ENCODE measurements around the gene SLC1A7.

Gene SLC1A7

DNA sequence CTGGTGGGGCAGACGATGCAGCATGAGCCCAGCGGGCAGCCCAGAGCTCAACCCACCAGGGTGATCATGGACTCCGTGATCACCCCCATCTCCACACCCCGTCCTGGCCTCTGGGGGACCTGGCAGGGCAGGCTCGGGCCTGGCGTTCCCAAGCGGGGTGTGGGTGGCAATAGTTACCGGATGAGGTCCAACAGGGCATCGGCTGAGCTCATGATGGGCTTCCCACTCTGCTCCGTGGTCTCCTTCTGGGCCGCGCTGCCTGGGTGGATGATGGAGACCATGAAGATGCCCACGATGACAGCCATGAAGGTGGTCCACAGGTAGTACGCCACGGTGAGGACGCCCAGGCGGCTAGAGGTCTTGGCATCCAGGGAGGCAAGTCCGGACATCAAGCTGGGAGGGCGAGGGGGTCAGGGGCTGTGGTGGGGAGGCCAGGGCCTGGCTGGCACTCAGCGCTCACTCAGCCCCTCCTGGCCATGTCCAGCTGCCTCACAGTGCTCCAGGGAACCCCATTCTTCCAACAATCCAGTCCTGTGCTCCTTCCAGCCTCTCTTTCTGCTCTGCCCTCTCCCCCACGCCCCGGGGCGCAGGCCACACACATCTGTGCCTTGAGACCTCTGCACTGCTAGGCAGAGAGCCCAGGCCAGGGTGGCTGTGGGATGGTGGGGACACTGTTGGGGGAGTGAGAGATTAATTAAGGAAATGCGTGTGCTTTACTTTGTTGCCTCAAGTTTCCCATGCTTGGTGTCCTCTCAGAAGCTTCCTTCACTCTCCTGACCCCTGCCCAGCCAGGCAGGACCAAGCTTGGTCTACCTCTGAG, 27.6 kb downstream of the SLC1A7 start:
- peak; percentile 5 for DNase-seq

DNA sequence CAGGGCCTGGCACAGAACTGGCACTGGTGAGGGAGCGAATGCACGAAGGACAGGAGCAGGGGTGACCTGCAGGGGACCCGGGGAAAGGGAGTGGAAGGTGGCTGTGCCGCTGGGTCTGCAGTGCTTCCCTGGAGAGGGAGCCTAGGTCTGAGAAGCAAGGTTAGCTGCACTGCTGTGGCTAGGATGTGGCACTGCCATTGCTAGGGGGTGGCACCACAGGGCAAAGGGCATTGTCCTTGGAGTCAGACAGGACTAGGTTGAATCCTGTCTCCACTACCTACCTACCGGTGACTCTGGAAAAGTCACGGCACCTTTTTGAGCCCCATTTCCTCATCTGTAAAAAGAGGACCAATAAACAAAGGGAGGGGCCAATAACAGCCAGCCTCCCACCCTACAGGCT, 28.3 kb downstream of the SLC1A7 start:
- DNase-seq, result no peak

DNA sequence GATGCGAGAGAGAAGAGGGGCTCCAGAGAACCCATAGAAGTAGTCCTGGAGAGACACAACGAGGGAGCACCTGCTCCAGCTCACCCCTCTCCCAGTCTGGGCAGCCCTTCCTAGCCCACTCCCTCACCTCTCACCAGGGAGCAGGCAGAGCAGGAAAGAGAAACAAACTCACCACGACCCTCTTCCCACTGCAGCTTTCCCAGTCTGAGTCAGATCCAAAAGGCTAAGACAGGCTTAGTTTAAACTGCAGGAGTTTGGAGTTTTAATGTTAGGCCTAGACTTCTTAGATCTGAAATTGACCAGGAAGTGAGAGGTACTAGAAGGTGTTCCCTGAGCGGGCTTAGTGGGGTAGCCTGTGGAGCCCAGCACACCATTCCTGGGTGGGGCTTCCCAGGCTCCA, 29.6 kb downstream of the SLC1A7 start:
- no peak for DNase-seq

DNA sequence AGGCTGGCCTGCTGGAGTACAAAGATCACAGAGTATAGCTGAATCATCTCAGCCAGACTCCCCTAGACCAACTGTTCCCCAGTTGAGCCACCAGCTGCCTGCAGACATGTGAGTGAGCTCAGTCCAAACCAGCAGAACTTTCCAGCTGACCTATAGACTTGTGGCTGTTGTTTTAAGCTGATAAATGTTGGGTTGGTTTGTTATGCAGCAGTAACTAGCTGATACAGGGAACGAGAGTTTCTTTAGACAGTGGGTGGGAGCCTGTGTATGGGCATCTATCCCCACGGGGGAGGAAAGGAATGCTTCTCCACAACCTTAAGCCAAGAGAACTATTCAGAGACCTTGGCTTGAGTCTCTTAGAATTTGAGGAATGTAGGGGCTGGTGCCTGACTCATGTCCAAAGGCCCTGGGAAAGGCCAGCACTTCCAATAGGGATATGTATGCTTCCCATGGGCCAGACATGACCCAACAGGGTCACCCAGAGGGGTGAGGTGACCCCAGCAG, 30.1 kb downstream of the SLC1A7 start:
- DNase-seq, result no peak

DNA sequence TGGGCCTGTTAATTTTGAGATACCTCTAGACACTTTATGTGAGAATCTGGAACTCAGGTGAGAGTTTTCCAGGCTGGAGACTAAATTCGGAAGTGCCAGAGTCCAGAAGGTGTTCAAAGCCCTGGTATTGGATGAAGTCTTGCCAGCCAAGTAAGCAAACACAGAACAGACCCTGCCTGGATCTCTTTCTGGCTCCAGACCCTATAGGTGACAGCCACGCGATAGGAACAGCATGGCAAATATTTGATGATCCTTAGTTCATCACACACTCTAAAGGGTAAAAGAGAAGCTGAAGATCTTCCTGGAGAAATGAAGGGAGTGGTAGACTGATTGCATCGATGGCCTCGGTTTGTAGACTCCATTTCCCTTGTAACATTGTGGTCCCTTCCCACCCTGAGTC, 30.7 kb downstream of the SLC1A7 start:
- DNase-seq, result no peak

DNA sequence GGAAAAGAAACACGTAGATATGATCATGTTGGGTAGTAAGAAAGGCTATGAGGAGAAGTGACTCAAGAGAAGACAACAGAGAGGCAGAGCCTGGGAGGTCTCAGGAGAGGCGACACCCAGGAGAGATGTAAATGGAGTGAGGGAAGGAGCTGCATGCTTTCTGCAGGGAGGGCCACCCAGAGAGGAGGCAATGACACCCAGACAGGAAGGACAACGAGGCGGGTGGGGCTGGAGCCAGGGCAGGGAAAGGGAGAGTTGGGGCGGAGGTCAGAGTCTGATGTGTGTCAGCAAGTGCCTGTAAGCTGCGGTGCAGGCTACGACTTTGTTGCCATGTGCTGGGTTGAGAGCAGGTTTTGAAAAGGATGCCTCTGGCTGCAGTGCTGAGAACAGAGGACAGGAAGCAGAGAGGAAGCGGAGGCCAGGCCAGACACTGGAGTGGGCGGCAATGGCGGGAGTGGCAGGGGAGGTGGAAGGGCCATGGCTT, 31.3 kb downstream of the SLC1A7 start:
- no peak for DNase-seq

DNA sequence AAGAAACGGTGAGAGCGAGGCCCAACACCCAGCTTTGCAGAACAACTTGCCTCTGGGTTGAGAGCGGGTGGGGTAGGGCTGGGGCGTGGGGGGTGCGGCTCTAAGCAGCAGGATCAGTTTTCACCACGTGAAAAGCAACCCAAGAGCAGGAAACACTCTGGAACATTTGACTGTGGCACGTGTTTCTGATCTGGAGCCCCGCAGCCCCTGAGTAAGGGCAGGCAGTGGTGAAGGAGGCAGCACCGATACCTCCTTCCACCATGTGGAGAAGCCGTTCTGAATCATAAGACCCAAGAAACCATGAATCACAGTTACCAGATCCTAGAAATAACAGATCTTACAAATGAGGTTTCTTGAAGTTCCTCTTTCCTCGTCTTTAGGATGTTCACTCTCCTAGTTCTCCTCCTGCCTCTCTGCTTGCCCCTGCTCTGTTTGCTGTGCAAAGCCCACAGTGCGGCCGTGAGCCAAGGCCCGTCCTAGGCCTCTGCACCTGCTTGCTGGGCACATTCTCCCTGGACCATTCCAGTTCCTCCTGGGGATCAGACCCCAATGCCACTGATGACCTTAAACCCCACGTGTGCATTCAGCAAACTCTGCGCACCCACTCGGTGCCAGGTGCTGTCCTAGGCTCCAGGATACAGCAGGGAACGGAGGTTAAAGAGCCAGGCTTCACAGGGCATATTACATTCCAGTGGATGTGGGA, 31.9 kb downstream of the SLC1A7 start:
- DNase-seq, result no peak

DNA sequence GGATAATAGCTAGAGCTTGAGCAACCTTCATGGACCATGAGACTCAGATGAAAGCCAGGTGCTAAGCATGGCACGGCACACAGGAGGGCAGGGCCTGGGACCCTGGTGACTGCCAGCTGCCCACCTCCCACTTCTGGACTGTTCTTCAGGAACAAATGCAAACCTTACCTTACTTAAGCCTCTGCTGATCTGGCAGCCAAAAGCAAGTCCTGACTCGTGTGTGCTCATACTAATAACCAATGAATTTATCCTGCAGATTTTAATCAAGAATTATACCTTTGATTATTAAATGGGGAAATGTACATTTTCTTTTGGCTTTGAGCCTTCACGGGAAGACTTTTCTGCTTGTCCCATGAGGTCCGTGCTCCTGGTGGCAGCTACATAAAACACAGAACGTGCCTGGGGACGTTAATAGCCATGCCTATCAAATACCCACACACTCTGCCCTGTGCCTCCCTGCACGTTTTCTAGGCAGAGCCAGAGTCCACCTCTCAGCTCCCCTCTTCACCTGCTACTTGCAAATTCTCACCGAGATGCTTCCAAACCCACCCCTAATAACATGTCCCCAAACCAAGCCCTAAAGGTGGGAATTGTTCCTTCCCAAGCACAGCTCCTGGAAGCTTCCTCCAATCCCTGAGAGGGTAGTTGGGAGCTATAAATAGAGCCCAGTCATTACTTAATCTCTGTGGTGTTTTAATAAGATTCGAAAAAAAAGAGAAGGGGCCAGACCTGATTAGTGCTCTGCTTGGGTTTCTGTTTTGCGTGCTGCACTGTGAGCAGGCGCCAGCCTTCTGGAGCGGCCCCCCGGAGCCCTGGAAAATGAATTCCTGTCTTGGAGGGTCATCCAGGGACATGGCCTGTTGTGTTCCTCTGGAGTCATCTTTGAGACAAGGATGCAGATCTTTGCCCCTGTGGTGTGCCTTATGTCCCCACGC, 33.5 kb downstream of the SLC1A7 start:
- DNase-seq, result no peak

DNA sequence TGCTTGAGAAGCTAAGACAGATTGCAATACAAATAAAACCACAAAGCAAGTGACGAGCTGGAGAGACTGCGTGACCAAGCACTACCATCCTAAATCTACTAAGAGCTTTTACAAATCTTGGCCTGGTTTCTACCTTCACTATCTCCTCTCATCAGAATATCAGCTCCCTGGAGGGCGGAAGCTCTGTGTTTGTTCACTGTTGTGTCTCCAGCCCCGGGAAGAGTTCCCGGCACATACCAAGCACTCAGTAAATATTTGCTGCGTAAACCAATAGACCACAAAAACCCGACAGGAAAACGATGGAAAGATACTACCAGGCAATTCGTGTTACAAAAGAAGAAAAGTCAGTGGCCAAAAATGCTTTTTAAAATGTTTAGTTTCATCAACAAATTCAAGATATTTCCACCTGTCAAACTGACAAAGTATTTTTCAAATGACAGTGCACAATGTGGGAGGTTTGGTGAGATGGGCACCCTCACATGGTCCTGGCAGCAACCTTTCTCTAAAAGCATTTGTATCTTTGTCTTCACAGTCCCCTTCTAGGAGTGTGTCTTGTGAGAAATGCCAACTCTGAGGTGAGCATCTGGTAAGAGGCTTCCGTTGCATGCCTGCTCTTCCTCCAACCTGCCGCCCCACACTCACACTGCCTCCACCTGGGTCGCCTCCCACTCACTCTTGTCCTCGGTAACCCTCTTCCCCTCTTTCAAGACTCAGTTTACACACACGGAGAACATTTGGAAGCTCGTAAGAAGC, 34.7 kb downstream of the SLC1A7 start:
- DNase-seq, result no peak

DNA sequence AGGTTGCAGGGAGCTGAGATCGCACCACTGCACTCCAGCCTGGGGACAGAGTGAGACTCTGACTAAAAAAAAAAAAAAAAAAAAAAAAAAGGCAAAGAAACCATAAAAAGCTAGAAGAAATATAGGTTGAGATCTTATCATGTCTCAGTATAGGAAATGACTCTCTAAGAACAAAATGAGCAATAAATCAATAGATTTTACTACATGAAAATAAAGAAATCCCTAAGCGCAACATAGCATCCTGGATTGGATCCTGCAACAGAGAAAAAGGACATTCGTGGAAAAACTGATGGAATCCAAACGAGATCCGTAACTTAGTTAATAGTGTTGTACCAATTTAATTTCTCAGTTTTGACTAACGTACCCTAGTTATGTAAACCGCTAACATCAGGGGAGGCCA, 35.3 kb downstream of the SLC1A7 start:
- no peak for DNase-seq

DNA sequence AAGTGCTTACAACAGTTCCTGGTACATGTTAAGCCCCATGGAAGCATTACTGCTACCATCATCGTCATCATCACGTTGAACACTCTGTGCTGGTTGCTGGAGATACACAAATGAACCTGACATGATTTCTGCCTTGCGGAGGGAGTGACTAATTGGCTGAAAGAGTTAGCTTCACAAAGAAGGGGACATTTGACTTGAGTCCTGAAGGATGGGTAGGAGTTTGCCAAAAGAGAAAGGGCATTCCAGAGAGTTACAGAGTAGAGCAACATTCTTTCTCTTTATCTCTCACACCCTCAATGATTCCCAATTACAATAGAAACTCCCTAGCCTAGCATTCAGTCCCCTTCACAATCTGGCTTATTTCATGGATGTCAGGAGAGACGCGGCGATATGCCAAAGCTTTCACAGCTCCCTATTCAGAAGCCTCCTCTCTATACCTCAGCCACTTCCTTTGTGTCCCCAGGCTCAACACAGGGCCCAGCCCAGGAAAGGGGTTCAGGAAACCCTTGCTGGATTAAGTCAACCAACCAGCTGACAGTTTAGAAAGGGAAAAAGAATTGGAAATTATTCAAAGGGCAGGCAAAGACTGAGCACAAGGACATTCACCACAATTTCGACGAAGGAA, 38.0 kb downstream of the SLC1A7 start:
- DNase-seq, result no peak

DNA sequence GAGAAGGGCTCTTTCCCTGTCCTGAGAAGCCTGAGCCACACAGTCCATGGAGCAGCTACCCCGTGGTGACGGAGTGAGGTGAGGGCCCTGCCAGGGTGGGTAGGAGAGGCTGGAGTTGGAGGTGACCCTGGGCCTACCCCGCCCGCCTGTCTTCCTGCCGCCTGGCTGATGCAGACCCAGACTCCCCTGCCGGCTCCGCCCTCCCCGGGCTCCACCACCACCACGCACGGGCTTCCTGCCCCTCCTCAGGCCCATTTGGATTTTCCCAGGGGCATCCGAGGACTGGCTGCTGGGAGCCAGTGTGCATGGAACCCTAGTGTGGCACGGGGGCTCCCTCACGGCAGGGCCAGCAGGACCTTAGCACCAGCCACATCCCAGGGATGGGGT, 47.9 kb downstream of the SLC1A7 start:
- DNase-seq, result no peak

DNA sequence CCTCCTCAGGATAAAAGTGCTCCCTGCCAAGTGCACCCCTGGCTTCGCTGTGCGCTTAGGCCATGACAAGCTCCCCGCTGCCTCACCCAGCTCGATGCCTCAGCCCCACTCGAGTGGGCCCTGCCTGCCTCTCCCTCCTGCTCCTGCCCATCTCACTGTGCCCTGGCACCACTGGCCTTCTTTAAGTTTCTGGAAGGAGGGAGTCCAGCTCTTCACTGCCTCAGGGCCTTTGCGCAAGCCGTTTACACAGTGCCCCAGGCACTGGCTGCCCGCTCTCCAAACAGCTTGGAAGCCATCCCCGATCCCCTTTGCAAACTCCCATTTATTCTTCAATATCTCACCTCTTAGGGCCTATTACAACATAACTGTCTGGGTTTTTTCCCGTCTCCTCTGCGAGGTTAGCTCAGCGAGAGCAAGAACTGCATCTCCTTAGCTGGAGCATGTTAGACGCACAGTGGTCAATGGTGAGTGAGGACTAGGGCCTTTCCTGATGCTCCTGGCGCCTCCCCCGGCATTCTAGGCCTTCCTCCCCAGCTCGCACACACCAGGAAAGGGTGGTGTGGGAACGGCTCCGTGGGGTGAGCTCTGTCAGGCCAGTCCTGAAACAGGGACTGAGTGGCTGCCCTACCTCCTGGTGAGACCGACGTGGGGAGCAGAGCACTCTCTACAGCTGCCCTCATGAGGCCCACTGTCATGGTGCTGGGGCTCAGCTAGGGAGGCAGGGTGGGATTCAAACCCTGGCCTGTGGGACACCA, 48.5 kb downstream of the SLC1A7 start:
- no peak for DNase-seq

DNA sequence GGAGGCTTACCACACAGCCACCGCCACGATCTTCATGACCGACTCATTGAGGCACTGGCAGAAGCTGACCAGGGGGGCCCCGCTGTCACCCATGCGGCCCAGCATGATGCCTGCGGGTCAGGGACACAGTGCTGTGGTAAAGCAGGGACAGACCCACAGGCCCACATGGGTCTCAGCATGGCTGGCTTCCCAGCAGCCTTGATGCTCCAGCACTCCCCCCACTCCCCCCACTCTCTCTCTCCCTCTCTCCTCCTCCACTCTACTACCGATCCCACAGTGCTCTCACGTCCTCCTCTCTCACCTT, 49.0 kb downstream of the SLC1A7 start:
- no peak for DNase-seq

DNA sequence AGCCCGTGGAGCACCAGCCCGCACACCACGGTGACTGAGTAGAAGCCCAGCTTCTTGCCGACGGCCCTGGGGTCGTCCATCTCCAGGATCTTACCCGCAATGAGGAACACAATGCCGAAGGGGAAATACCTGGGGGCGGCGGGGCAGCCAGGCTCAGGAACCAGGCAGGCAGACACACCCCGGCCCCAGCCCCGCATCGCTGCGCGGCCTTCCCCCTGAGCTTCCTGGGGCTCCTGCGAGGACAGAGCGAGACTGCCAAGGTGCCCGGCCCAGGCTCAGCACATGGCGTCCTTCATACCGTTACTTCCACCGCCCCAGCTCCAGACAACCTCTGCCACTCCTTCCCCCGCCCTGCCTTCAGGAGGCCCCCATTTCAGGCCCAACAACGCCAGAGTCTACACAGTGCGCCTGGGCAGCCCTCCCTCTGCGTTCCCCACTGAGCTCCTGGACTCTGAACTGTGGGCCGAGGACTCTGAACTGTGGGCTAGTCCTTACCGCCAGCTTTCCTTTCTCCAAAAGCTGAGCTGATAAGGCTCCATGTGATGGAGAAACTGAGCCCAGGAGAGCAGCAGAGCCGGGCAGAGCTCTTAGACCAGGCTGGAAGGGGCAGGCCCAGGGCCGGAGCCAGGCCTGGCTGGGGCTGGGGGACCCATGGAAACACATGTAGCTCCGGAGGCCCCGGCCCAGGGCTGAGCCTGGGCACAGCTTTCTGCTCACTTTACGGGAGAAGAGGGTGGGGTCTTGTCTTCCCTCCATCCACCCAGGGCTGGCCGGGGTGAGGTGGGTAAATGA, 49.6 kb downstream of the SLC1A7 start:
- DNase-seq, result no peak

DNA sequence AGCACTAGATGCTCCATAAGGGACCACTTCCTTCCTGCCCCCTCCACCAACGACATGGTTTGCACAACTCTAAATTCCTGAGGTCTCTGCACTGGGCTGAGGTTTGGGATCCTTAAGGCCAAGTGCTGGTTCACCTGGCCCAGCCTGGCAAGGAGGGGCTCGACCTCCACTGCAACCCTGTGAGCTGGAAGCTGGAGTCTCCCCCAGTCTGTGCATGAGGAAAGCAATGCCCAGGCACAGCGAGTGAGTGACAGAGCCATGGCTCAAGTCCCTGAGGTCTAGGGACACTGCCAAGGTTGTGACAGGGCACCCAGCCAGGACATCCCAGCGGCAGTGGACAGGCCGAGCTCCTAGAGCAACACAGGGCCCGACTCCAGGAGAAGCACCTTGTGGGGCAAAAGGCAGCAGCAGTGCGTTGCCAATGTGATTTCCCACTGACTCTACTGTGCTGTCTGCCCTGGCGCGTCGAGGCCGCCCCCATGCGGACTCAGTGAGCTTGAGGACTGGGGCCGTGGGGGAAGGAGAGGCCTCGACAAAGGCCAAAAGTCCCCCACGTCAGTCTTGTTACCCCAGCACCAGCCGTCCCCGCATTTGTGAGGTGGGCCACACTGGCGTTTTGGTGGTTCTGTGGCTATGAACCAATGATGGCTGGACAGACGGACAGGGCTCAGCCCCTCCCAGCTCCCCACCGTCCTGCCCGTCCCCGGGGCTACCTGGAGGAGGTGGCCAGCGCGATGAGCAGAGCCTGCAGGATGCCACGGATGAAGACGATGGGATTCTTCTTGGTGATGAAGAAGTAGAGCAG, 50.4 kb downstream of the SLC1A7 start:
- DNase-seq, result no peak

DNA sequence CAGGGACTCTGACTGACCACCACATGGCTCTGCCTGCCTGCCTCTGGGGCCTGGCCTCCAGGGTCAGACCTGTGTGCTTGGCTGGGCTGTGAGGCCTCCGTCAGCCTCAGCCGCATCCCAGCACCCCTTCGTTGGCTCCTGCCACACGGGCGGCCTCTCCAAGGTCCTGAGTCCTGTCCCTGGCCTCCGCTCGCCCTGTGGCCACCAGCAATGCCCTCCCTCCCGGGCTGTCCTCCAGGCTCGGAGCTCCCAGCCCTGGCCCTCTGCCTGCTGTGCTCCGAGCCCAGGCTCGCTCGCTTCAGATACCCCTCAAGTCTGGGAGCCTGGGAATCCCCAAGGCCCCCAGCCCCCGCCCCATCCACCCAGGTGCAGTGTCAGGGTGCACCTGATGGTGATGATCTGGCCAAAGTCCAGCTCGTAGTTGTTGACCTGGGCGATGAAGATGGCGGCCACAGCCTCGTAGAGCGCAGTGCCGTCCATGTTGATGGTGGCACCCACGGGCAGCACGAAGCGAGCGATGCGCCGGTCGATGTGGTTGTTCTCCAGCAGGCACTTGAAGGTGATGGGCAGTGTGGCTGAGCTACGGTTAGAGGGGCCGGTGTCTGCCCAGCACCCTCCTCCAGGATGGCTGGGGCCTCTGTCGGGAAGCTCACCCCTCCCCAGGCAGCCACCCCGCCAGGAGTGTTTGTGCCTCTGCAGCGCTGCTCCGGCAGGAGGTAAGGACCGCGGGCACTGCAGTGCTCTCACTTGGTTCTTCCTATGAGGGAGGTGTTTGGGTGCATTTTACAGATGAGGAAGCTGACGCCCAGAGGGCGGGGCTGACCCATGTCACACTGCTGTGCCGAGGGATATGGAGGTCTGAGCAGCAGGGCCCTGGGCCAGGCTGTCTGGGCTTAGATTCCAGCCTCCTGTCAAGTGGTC, 52.0 kb downstream of the SLC1A7 start:
- DNase-seq, result no peak

DNA sequence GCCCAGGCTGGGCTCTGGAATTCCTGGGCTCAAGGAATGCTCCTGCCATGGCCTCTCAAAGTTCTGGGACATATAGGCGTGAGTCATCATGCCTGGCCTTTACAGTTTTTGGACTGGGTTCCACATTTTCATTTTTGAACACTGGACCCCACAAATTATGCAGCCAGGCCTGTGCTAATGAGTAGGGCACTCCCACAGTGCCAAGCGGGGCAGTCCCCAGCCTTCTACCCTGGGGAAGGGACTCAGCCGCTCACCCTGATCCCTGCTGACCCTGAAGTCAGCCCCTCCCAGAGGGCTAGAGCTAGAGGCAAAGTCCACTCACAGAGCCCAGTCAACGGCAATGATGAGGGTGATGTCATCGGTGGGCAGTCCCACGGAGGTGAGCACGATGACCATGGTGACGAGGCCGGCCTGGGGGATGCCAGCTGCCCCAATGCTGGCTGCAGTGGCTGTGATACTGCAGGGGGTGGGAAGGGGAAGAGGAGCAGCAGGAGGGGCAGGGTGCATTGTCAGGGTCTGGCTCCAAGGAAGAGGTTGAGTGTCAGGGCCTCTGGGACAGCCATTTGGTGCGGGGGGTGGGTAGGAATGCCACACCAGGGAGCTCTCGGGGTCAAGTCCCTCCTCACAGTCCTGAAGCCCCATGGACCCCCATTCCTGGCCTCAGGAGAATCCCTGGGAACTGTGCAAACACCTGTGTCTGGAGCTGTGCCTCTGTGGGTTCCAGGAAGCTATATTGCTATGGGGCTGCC, 52.8 kb downstream of the SLC1A7 start:
- no peak for DNase-seq
